Measurements from ENCODE around the gene MYCBP2. TPM values are rescaled to one million over a fixed set of nuclear protein-coding genes. Genes with fewer than 3 reads are reported as not detected.

MYCBP2 gene
- total RNA-seq, 6 donors from 2014 or later: 83.3 to 288 (median 127) TPM

GRCh38 chr13:77359171-77359570 lies 32.3 kb upstream of the MYCBP2 start:
- DNase-seq (no peak), ATAC-seq (ENCODE audit: low FRiP score in 2 of 2) (no peak)
- no peak for TF ChIP-seq CTCF (IDR thresholded peaks at IDR 0.05)
- TF ChIP-seq EP300 (IDR thresholded peaks at IDR 0.05): no peak
- no peak for TF ChIP-seq POLR2A (IDR thresholded peaks at IDR 0.05)
- WGBS, 2 donors: 71 to 74% methylated on average over 3 of the region's 3 CpGs
- H3K4me1 ChIP-seq: no peaks in the 10 kb centered on the region
- no peaks in the 10 kb centered on the region for H3K36me3 ChIP-seq
- no peak overlapping the region for H3K4me3 ChIP-seq
- no peak overlapping the region for H3K27ac ChIP-seq
- no peaks in the 10 kb centered on the region for H3K27me3 ChIP-seq
- no peaks in the 10 kb centered on the region for H3K9me3 ChIP-seq

- TF ChIP-seq POLR2AphosphoS5 (IDR thresholded peaks at IDR 0.05) (no peak), CTCF (IDR thresholded peaks at IDR 0.05) (no peak), EP300 (IDR thresholded peaks at IDR 0.05) (no peak), POLR2A (IDR thresholded peaks at IDR 0.05) (no peak)
- 63 to 68% methylated on average over 1 of the region's 1 CpG for WGBS, 2 donors
- DNase-seq: no peak
- Histone ChIP-seq H3K9me3 (no peaks in the 10 kb centered on the region), H3K27me3 (no peaks in the 10 kb centered on the region), H3K36me3 (no peaks in the 10 kb centered on the region), H3K4me1 (no peaks in the 10 kb centered on the region), H3K27ac (no peak overlapping the region), H3K4me3 (no peak overlapping the region)
- no peak for ATAC-seq (ENCODE audit: low FRiP score in 2 of 2)
Observed at GRCh38 chr13:77358001-77358400, 31.1 kb upstream of the MYCBP2 start.

- 75 to 77% methylated on average over 2 of the region's 2 CpGs for WGBS, 2 donors
- TF ChIP-seq POLR2AphosphoS5 (IDR thresholded peaks at IDR 0.05): no peak
- no peak for TF ChIP-seq POLR2A (IDR thresholded peaks at IDR 0.05)
- no peak for TF ChIP-seq CTCF (IDR thresholded peaks at IDR 0.05)
- Histone ChIP-seq H3K4me1 (no peaks in the 10 kb centered on the region), H3K27me3 (no peaks in the 10 kb centered on the region), H3K9me3 (no peaks in the 10 kb centered on the region), H3K36me3 (no peaks in the 10 kb centered on the region), H3K4me3 (no peak overlapping the region), H3K27ac (no peak overlapping the region)
- no peak for DNase-seq
- no peak for ATAC-seq (ENCODE audit: low FRiP score in 2 of 2)
Observed at GRCh38 chr13:77356155-77356554, 29.3 kb upstream of the MYCBP2 start.

- H3K36me3 ChIP-seq: no peaks in the 10 kb centered on the region
- H3K27me3 ChIP-seq: no peaks in the 10 kb centered on the region
- ATAC-seq (ENCODE audit: low FRiP score in 2 of 2): no peak
- TF ChIP-seq CTCF (IDR thresholded peaks at IDR 0.05) (no peak), EP300 (IDR thresholded peaks at IDR 0.05) (no peak), POLR2AphosphoS5 (IDR thresholded peaks at IDR 0.05) (no peak), POLR2A (IDR thresholded peaks at IDR 0.05) (no peak)
- no peak overlapping the region for H3K4me3 ChIP-seq
- no peak for DNase-seq
- no peaks in the 10 kb centered on the region for H3K9me3 ChIP-seq
- H3K4me1 ChIP-seq: no peaks in the 10 kb centered on the region
- 61 to 83% methylated on average over 2 of the region's 2 CpGs for WGBS, 2 donors
- no peak overlapping the region for H3K27ac ChIP-seq
Observed at GRCh38 chr13:77353995-77354394, 27.1 kb upstream of the MYCBP2 start.

- ATAC-seq (ENCODE audit: low FRiP score in 2 of 2): peak; percentile 48 to 57
- H3K9me3 ChIP-seq: no peaks in the 10 kb centered on the region
- no peak for TF ChIP-seq POLR2AphosphoS5 (IDR thresholded peaks at IDR 0.05)
- no peak for TF ChIP-seq POLR2A (IDR thresholded peaks at IDR 0.05)
- TF ChIP-seq CTCF (IDR thresholded peaks at IDR 0.05): no peak
- no peak for TF ChIP-seq EP300 (IDR thresholded peaks at IDR 0.05)
- H3K4me3 ChIP-seq: no peak overlapping the region
- no peaks in the 10 kb centered on the region for H3K27me3 ChIP-seq
- H3K36me3 ChIP-seq: no peaks in the 10 kb centered on the region
- 57 to 70% methylated on average over 3 of the region's 3 CpGs for WGBS, 2 donors
- H3K4me1 ChIP-seq: no peaks in the 10 kb centered on the region
- DNase-seq: no peak
- H3K27ac ChIP-seq: no peak overlapping the region
Observed at GRCh38 chr13:77351315-77351714, 24.4 kb upstream of the MYCBP2 start.

Data from upper lobe of left lung (tissue), 6 donors.